ENCODE measurements around the gene RTN4R.
A peak's percentile ranks its signal among the peaks of the same experiment; 100 is the strongest.

Gene RTN4R

GRCh38 chr22:20238901-20239675 lies 29.0 kb downstream of the RTN4R start:
- Histone ChIP-seq H3K4me2 (ENCODE audit: low read length) (no peak overlapping the region), H3K9me2 (ENCODE audit: low read depth, low read length) (no peaks in the 10 kb centered on the region), H2AFZ (ENCODE audit: low read length) (no peak overlapping the region), H3K36me3 (ENCODE audit: insufficient read depth, low read length) (no peaks in the 10 kb centered on the region), H3K27ac (ENCODE audit: low read depth, low read length, poor library complexity, severe bottlenecking) (no peak overlapping the region), H3K9ac (ENCODE audit: low read length) (no peak overlapping the region), H3K4me3 (ENCODE audit: low read depth, low read length, poor library complexity, severe bottlenecking) (no peak overlapping the region), H3F3A (ENCODE audit: insufficient read depth, low read length) (no peaks in the 10 kb centered on the region), H4K20me1 (ENCODE audit: insufficient read depth, low read length) (no peaks in the 10 kb centered on the region), H3K4me1 (ENCODE audit: insufficient read depth, low read length, severe bottlenecking) (no peaks in the 10 kb centered on the region), H3K9me3 (ENCODE audit: low read length) (no peaks in the 10 kb centered on the region), H3K27me3 (ENCODE audit: insufficient read depth, low read length) (peaks cover 21% of the 10 kb centered on the region), H3K79me2 (ENCODE audit: insufficient read depth, low read length) (no peaks in the 10 kb centered on the region)
- no peak for TF ChIP-seq CTCF (IDR thresholded peaks at IDR 0.05; ENCODE audit: low read length)
- TF ChIP-seq EZH2 (IDR thresholded peaks at IDR 0.05; ENCODE audit: borderline replicate concordance, low read length): no peak

GRCh38 chr22:20238536-20238900 lies 29.6 kb downstream of the RTN4R start:
- no peaks in the 10 kb centered on the region for H3K9me2 ChIP-seq (ENCODE audit: low read depth, low read length)
- no peaks in the 10 kb centered on the region for H3F3A ChIP-seq (ENCODE audit: insufficient read depth, low read length)
- no peaks in the 10 kb centered on the region for H3K4me1 ChIP-seq (ENCODE audit: insufficient read depth, low read length, severe bottlenecking)
- peaks cover 18% of the 10 kb centered on the region for H3K27me3 ChIP-seq (ENCODE audit: insufficient read depth, low read length)
- no peaks in the 10 kb centered on the region for H3K36me3 ChIP-seq (ENCODE audit: insufficient read depth, low read length)
- no peak overlapping the region for H3K4me3 ChIP-seq (ENCODE audit: low read depth, low read length, poor library complexity, severe bottlenecking)
- no peak overlapping the region for H3K9ac ChIP-seq (ENCODE audit: low read length)
- TF ChIP-seq EZH2 (IDR thresholded peaks at IDR 0.05; ENCODE audit: borderline replicate concordance, low read length) (no peak), CTCF (IDR thresholded peaks at IDR 0.05; ENCODE audit: low read length) (peak; percentile 80)
- no peak overlapping the region for H3K27ac ChIP-seq (ENCODE audit: low read depth, low read length, poor library complexity, severe bottlenecking)
- H4K20me1 ChIP-seq (ENCODE audit: insufficient read depth, low read length): no peaks in the 10 kb centered on the region
- no peaks in the 10 kb centered on the region for H3K9me3 ChIP-seq (ENCODE audit: low read length)
- no peak overlapping the region for H3K4me2 ChIP-seq (ENCODE audit: low read length)
- no peak overlapping the region for H2AFZ ChIP-seq (ENCODE audit: low read length)
- H3K79me2 ChIP-seq (ENCODE audit: insufficient read depth, low read length): no peaks in the 10 kb centered on the region

GRCh38 chr22:20237480-20238440 lies 30.4 kb downstream of the RTN4R start:
- TF ChIP-seq CTCF (IDR thresholded peaks at IDR 0.05; ENCODE audit: low read length) (no peak), EZH2 (IDR thresholded peaks at IDR 0.05; ENCODE audit: borderline replicate concordance, low read length) (no peak)
- Histone ChIP-seq H4K20me1 (ENCODE audit: insufficient read depth, low read length) (no peaks in the 10 kb centered on the region), H3K27me3 (ENCODE audit: insufficient read depth, low read length) (peaks cover 18% of the 10 kb centered on the region), H3K9me2 (ENCODE audit: low read depth, low read length) (no peaks in the 10 kb centered on the region), H3K4me2 (ENCODE audit: low read length) (no peak overlapping the region), H3K9ac (ENCODE audit: low read length) (no peak overlapping the region), H3K4me3 (ENCODE audit: low read depth, low read length, poor library complexity, severe bottlenecking) (no peak overlapping the region), H3K4me1 (ENCODE audit: insufficient read depth, low read length, severe bottlenecking) (no peaks in the 10 kb centered on the region), H3K79me2 (ENCODE audit: insufficient read depth, low read length) (no peaks in the 10 kb centered on the region), H3K36me3 (ENCODE audit: insufficient read depth, low read length) (no peaks in the 10 kb centered on the region), H3F3A (ENCODE audit: insufficient read depth, low read length) (no peaks in the 10 kb centered on the region), H3K27ac (ENCODE audit: low read depth, low read length, poor library complexity, severe bottlenecking) (no peak overlapping the region), H2AFZ (ENCODE audit: low read length) (no peak overlapping the region), H3K9me3 (ENCODE audit: low read length) (no peaks in the 10 kb centered on the region)
